Natural killer cell treated with Interleukin-12 subunit alpha and Interleukin-12 subunit beta and Interleukin-15 and Interleukin-18, amount 100 ng/mL, for 72 hours (primary cell): ENCODE measurements around the gene AOAH. TPM values are rescaled to one million over a fixed set of nuclear protein-coding genes. Genes with fewer than 3 reads are reported as not detected.

Source experiments
- ATAC-seq, 2 donors: fragments of 150-1000 bp; cut with Tn5 transposase in 1 of 2; sonication (Bioruptor Pico), chemical (Tn5 transposase) in 1 of 2; 2 replicates each; pipeline ENCODE4 v1.10.0; 2021
- DNase-seq: peaks from one replicate; pipeline ENCODE4 v3.0.0; 2022; ENCODE audit warnings: low spot score
- H3K27ac Mint-ChIP-seq, 2 donors: 1 replicate in 1 of 2; 2 replicates in 1 of 2; pipeline ENCODE4 v1.8.0; 2022; ENCODE audit warnings: mixed read lengths in 2 of 2, mild to moderate bottlenecking in 1 of 2, moderate library complexity in 1 of 2
- H3K27me3 Mint-ChIP-seq, 2 donors: 1 replicate in 1 of 2; 2 replicates in 1 of 2; pipeline ENCODE4 v1.8.0; 2022; ENCODE audit warnings: mixed read lengths in 2 of 2
- H3K36me3 Mint-ChIP-seq: one replicate; pipeline ENCODE4 v1.8.0; 2022; ENCODE audit warnings: mixed read lengths
- H3K4me1 Mint-ChIP-seq, 2 donors: 1 replicate in 1 of 2; 2 replicates in 1 of 2; pipeline ENCODE4 v1.8.0; 2022; ENCODE audit warnings: low read depth in 2 of 2, mixed read lengths in 2 of 2, mild to moderate bottlenecking in 1 of 2
- H3K4me3 Mint-ChIP-seq: one replicate; pipeline ENCODE4 v1.8.0; 2022; ENCODE audit warnings: mixed read lengths
- H3K9me3 Mint-ChIP-seq: 2 replicates; pipeline ENCODE4 v1.8.0; 2022; ENCODE audit warnings: mixed read lengths
- total RNA-seq, 2 donors: library from RNA; stranded (reverse); gene quantifications; one replicate each; pipeline ENCODE4 v1.2.3, GENCODE V29; 2022

The AOAH gene
- total RNA-seq, 2 donors from 2014 or later = 108 to 136 TPM

DNA sequence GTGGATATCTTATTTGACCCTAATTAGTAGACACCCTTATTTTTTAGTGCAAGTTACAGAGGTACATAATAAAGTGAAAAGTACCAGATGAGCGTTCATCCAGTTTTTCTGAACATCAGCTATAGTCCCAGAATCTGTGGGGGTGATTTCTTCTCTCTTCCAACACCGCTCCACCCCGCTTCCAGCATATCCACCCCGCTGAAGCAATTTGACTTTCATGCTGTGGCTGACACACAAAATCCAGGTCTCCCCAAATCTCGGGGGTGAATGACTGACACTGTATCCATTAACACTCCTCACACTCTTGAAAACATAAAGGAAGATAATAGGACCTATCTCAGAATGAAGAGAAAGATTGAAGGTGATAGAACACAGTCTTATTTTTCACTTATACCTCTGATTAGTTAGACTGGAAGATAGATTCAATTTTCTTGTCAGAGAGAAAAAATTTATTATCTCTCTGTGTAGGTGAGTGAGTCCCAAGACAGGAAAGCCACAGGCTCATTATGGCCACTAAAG, 191.3 kb downstream of the AOAH start:
- H3K36me3 Mint-ChIP-seq = peaks cover 6% of the 10 kb centered on the region
- ATAC-seq = no peak
- no peaks in the 10 kb centered on the region for H3K27me3 Mint-ChIP-seq
- peaks cover 5 to 8% of the 10 kb centered on the region in 2 donors for H3K4me1 Mint-ChIP-seq
- no peaks in the 10 kb centered on the region for H3K9me3 Mint-ChIP-seq
- no peak for DNase-seq
- H3K27ac Mint-ChIP-seq = no peak overlapping the region
- no peak overlapping the region for H3K4me3 Mint-ChIP-seq

DNA sequence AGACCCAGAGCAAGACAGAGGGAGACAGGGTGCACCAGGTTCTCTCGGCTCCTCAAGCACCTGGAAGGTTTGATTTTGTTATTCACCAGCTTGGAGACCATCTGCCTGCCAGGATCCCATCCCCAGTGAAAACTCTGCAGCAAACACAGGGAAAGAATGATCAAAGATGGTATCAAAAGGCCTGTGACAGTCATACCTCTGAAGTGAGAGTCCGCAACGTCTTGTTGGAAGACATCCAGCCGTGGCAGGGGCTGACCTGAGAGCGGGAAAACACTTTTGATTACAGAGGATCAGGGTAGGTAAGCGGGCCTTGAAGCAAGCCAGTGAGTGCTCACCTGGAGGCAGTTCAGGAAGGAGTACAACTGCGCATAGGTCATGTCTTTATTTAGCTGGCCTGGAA, 192.3 kb downstream of the AOAH start:
- DNase-seq (no peak), ATAC-seq (no peak)
- Mint-ChIP-seq H3K27me3 (no peaks in the 10 kb centered on the region), H3K27ac (peak overlapping the region in 1 of 2 donors; percentile 15), H3K4me3 (no peak overlapping the region), H3K9me3 (no peaks in the 10 kb centered on the region), H3K36me3 (peaks cover 5% of the 10 kb centered on the region), H3K4me1 (peaks cover 16 to 19% of the 10 kb centered on the region in 2 donors)

DNA sequence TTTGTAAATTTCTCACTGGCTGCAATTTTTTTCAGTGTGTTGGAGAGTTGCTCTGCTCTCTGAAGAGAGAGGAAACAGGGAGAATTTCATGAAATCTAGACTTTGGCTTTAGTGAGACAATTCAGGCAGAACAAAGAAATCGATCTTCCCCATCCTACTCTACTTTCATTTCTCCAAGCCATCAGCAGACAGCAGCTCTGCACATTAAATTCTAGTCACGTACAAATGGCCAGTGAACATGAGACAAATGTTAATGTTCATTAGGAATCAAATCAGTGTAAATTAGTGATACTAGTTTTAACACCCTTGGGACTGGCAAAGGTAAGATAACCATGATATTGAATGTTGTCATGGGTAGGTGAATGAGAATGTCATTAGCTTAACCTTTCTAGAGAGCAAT, 193.8 kb downstream of the AOAH start:
- peaks cover 28 to 32% of the 10 kb centered on the region in 2 donors for H3K4me1 Mint-ChIP-seq
- no peaks in the 10 kb centered on the region for H3K27me3 Mint-ChIP-seq
- H3K36me3 Mint-ChIP-seq = peaks cover 5% of the 10 kb centered on the region
- no peak for DNase-seq
- H3K9me3 Mint-ChIP-seq = no peaks in the 10 kb centered on the region
- peak overlapping the region; percentile 28 to 54 for H3K27ac Mint-ChIP-seq
- no peak overlapping the region for H3K4me3 Mint-ChIP-seq
- ATAC-seq = no peak

DNA sequence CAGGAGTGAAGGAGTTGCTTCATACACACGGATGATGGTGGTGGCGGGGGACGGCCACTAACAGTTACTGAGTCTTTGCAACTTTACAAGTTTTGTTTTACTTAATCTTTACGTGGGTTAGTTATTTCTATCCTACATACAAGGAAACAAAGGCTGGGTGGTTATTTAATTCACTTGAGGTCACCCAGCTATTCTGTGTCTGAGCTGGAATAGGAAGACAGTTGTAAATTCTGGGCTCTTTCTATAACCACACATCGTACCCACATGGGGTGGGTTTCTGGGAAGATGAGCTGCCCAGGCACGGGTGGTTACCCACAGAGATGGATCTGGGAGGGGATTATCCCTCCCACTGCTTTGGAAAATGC, 196.8 kb downstream of the AOAH start:
- peaks cover 10% of the 10 kb centered on the region for H3K36me3 Mint-ChIP-seq
- H3K27ac Mint-ChIP-seq = peak overlapping the region; percentile 93 to 96
- no peaks in the 10 kb centered on the region for H3K27me3 Mint-ChIP-seq
- peaks cover 35 to 45% of the 10 kb centered on the region in 2 donors for H3K4me1 Mint-ChIP-seq
- peak overlapping the region; percentile 75 for H3K4me3 Mint-ChIP-seq
- peak; percentile 70 to 85 for ATAC-seq
- no peak for DNase-seq
- no peaks in the 10 kb centered on the region for H3K9me3 Mint-ChIP-seq

DNA sequence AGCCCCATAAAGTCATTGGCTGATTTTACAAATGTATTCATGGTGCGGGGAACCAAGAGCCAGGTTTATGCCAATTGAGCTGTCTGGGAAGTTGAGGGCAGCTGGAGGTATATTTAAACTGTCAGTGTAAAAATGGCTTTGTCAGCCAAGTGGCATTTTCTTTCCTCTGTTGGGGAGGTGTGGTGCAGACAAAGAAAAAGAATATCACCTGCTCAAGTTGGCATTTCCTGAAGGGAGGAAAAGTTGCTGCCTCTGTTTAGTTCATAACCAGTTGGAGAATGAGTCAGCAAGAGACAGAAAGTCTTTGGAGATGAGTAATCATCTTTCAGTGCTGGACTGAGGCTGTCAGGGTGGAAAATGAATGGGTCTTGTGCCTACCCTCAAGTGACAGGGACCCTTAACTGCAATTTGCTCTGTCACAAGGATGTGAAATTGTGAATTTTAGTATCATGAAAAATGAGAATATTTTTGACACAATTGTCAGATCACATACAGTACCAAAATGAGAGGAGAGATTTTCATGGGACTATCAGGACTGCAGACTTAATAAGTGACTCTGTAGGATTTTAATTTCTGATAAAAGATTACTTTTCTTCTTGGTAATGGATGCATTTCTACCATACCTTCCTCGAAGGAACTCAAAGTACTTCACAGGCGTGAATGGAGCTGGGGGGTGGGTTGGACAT, 197.3 kb downstream of the AOAH start:
- Mint-ChIP-seq H3K9me3 (no peaks in the 10 kb centered on the region), H3K27ac (peak overlapping the region; percentile 93 to 96), H3K4me3 (peak overlapping the region; percentile 75), H3K4me1 (peaks cover 37 to 45% of the 10 kb centered on the region in 2 donors), H3K27me3 (no peaks in the 10 kb centered on the region), H3K36me3 (peaks cover 11% of the 10 kb centered on the region)
- ATAC-seq = peak; percentile 86 to 88
- no peak for DNase-seq

DNA sequence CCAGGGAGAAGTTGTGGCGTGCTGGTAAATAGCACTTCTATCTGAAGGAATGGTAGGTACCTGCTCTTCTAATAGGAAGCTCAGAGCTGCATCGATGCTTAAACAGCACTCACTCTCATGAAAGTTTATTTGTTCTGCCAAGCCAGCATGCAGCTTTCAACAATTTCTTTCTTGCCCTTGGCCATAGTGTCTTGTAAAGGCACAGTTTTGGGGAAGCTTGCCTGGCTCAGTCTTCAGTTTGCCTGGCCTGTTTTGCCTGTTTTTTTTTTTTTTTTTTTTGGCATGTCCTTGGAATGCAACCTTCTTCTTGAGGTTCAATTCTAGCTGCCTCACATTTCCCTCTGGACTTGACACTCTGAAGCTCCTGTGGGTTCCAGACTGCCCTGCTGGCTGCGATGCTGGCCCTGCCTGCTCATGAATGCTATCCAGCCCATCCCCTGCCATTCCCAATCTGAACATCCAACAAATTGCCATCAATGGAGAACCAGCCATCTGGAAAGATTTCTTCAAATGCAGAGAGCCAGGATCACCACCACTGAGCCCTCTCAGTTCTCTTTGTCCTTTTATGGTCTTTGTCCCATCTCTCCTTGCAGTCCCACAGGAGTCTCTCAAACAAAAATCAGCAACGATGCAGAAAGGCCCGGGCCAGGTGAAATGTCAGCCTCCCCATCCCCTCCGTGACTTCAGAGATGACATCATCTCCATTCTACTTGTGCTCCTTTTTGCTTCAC, 200.8 kb downstream of the AOAH start:
- Mint-ChIP-seq H3K4me1 (peaks cover 45 to 51% of the 10 kb centered on the region in 2 donors), H3K9me3 (no peaks in the 10 kb centered on the region)

DNA sequence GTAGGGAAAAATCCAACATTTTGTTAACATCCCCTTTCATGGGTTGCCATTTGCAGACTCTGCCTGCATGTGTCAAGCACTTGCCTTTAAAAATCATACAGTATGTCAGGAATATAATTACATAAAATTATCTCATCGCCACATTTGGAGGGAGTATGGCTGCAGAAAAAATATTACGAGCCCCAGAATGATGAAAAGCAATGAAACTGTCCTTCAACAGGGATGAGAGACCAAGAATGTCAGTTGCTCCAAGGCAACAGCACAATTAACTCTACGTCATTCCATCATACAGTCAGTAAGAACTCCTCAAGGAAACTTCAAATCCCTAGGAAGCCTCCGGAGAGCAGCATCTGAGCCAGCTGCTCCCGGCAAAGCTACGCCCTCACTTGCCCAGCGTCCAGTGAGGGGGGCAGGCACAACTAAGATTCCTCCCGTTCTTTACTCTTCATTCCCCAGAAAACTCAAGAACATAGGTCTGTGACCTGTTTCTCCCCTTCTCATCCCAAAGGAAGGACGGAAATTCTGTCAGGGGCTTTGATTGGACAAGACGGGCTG, 201.8 kb downstream of the AOAH start:
- no peaks in the 10 kb centered on the region for H3K9me3 Mint-ChIP-seq
- H3K36me3 Mint-ChIP-seq = peaks cover 17% of the 10 kb centered on the region
- no peak for DNase-seq
- peak overlapping the region in 1 of 2 donors; percentile 75 for H3K27ac Mint-ChIP-seq
- H3K27me3 Mint-ChIP-seq = no peaks in the 10 kb centered on the region
- peaks cover 46 to 49% of the 10 kb centered on the region in 2 donors for H3K4me1 Mint-ChIP-seq
- H3K4me3 Mint-ChIP-seq = no peak overlapping the region
- ATAC-seq = no peak

More for the DNA sequence above, 200.8 kb downstream of the AOAH start:
- no peaks in the 10 kb centered on the region for H3K27me3 Mint-ChIP-seq
- no peak for ATAC-seq
- peak overlapping the region; percentile 44 to 70 for H3K27ac Mint-ChIP-seq
- no peak overlapping the region for H3K4me3 Mint-ChIP-seq
- peaks cover 17% of the 10 kb centered on the region for H3K36me3 Mint-ChIP-seq
- no peak for DNase-seq

DNA sequence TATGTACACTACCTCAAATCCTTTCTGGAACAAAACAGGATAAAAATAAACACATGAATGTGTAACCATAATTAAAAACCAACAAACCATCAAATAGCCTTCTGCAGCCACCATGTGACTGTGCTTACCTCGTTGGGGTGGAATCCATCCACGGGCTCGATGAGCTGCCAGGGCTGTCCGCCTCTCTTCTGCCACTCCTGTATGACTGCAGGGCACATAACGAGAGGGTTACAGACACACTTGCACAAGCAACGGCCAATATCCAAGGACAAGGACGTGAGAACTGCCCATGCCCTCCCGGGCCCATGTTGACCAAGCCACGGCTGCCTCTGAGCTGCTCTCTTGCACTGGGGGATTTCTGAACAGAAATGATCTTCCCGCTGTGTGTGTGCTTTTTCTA, 202.4 kb downstream of the AOAH start:
- Mint-ChIP-seq H3K27me3 (no peaks in the 10 kb centered on the region), H3K36me3 (peaks cover 17% of the 10 kb centered on the region), H3K4me1 (peaks cover 43 to 48% of the 10 kb centered on the region in 2 donors), H3K9me3 (no peaks in the 10 kb centered on the region), H3K4me3 (no peak overlapping the region), H3K27ac (peak overlapping the region in 1 of 2 donors; percentile 75)
- ATAC-seq = no peak
- no peak for DNase-seq

DNA sequence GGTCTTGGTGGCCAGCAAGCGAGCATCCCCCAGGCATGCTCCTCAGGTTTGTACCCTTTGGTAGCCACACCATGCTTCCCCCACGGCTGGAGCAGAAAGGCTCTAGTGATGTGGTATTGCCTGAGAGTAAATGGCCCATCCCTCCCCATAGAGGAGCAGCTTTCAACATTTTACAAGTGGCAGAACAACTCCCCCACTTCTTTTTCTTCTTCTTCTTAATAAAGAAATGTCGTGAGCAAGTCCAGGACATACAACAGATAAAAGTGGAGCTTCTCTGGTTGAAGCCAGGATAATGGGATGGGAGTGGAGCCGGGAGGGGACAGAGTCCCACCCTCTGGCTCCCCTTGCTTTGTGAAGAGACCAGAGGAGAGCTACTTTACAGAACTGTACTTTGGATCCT, 203.2 kb downstream of the AOAH start:
- Mint-ChIP-seq H3K36me3 (peaks cover 19% of the 10 kb centered on the region), H3K4me3 (no peak overlapping the region), H3K9me3 (peaks cover under 1% of the 10 kb centered on the region), H3K27me3 (no peaks in the 10 kb centered on the region), H3K4me1 (peaks cover 43 to 48% of the 10 kb centered on the region in 2 donors), H3K27ac (peak overlapping the region in 1 of 2 donors; percentile 75)
- DNase-seq = no peak
- no peak for ATAC-seq

DNA sequence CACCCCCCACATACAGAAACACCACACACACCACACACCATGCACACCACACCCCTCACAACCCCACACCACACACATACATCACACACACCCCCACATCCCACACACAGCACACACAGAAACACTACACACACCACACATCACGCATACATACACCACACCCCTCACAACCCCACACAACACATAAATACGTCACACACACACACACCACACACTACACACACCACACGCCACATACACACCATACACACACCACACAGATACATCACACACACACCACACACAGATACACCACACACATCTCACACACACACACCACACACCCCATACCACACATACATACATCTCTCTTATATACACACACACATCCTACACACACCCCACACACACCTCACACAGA, 208.4 kb downstream of the AOAH start:
- DNase-seq = no peak
- Mint-ChIP-seq H3K27ac (peak overlapping the region; percentile 84 to 85), H3K27me3 (no peaks in the 10 kb centered on the region), H3K36me3 (peaks cover 14% of the 10 kb centered on the region), H3K9me3 (peaks cover 5% of the 10 kb centered on the region), H3K4me3 (peak overlapping the region; percentile 72), H3K4me1 (peaks cover 57 to 66% of the 10 kb centered on the region in 2 donors)
- peak in 1 of 2 donors; percentile 13 for ATAC-seq

DNA sequence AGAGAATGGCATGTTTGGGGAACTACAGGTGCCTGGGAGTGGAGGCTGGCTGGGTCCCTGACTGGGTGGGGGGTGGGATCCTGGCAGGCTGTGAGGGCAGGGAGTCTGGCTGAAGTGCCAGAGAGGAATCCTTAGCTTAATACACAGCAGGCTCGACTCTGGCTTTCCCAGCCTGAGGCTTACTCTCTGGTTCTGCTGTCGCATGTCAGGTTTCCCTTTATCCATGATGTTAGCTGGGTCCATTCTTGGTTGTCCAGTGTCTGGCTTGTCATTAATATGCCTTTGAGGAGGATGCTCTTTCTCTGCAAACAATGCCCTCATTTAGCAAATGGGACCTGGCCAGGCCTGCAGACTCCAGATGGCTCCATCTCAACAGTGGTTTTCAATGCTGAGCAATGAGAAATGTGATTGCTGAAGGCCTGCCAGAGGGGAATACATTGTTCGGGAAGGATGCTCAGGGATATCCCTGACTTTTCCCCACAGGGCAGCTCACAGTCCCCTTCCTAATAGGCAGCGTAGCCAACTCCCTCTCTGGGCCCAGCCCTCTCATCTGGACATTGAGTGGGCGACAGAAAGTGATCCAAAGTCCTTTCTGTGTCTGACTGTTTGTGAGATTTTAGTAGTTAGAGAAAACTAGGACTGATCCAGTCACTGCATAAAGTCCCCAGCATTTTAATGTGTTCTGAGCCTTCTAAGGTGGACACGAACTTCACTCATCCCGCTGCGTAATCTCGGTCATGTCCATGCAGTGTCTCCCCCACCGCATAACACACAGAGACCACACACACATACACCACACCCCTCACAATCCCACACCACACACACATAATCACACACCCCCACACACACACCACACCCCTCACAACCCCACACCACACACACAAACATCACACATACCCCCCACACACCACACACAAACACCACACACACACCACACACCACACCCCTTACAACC, 209.7 kb downstream of the AOAH start:
- Mint-ChIP-seq H3K27me3 (no peaks in the 10 kb centered on the region), H3K4me3 (peak overlapping the region; percentile 31), H3K27ac (peak overlapping the region; percentile 84 to 85), H3K4me1 (peaks cover 51 to 67% of the 10 kb centered on the region in 2 donors), H3K36me3 (peaks cover 14% of the 10 kb centered on the region), H3K9me3 (peaks cover 5% of the 10 kb centered on the region)
- DNase-seq (peak; percentile 63), ATAC-seq (peak; percentile 32 to 53)

DNA sequence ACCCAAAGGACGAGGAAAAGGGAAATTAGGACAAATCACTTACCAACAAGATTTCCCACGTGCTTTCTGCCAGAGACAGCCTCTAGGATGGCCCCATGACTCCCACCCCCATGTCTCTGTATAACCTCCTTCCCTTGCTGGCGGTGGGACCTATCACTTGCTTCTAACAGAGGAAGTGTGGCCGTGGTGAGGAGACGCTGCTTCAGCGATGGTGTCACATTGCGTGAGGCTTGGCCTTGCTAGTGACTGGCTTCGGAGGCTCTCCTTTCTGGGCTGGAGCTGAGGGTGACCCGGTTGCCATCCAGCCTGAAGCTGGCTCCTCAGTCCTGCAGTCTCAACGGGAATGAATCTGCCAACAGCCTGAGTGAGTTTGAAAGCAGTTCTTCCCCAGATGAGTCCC, 210.9 kb downstream of the AOAH start:
- H3K36me3 Mint-ChIP-seq = peaks cover 8% of the 10 kb centered on the region
- no peaks in the 10 kb centered on the region for H3K27me3 Mint-ChIP-seq
- DNase-seq (peak; percentile 69), ATAC-seq (peak; percentile 69 to 78)
- peak overlapping the region; percentile 31 for H3K4me3 Mint-ChIP-seq
- peaks cover 5% of the 10 kb centered on the region for H3K9me3 Mint-ChIP-seq
- H3K4me1 Mint-ChIP-seq = peaks cover 46 to 62% of the 10 kb centered on the region in 2 donors
- peak overlapping the region; percentile 84 to 85 for H3K27ac Mint-ChIP-seq

DNA sequence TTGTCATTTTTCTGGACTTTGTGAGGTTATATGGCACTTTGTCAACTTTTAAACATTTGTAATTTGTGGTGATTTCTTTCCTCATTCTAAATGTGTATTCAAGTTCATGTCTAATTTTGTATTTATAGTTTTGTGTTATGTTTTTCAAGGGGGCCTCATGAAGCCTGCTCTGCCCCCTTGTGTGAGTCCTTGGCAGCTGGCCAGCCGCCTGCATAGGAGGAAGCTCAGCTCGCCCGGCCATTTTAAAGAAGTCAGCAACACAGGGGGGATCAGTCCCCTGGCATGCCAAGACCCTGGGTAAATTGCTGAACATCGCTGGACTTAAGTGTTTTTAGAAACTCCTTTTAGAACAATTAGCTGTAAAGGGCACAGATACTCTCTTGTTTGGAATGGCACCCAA, 211.7 kb downstream of the AOAH start:
- peaks cover 5% of the 10 kb centered on the region for H3K9me3 Mint-ChIP-seq
- H3K4me1 Mint-ChIP-seq = peaks cover 44 to 63% of the 10 kb centered on the region in 2 donors
- DNase-seq (no peak), ATAC-seq (no peak)
- no peaks in the 10 kb centered on the region for H3K27me3 Mint-ChIP-seq
- H3K4me3 Mint-ChIP-seq = no peak overlapping the region
- H3K27ac Mint-ChIP-seq = peak overlapping the region; percentile 84 to 85
- H3K36me3 Mint-ChIP-seq = peaks cover 8% of the 10 kb centered on the region
